Hypothalamus (tissue), 51 donors: Measurements from ENCODE around the gene DMWD.

Experiments
- DNase-seq, 51 donors: peaks; one replicate each; lab custom pipeline; 2025; lab: John Stamatoyannopoulos, UW

The DMWD gene

DNA sequence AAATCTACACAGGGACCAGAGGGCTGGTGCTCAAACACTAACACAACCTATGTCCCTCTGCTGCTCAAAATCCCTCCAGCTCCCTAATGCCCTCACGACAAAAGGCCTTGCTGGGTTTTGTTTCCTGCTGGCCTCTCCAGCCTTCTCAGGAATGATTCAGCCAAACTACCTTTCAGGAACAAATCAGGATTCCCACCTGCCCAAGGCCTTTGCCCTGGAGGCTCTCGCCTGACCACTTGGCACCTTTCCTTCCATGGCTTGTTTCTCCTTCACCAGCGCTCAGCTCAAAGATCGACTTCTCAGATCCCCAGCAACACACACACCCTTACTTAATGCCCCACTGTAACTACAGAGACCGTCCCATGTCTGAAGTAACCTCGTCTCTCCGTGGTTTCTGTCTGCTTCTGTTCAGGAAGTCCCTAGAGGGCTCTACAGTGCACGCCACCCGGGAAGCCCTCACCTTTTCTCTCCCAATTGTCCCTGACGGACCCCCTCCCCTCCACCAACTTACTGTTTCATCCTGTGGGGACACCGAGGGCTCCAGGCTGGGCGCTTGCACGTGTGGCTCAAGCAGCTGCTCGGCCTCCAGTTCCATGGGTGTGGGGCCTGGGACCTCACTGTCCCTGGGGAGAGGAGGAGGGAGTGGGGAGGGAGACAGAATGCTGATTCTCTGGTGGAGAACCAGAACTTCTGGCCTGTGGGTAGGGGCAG, 20.4 kb downstream of the DMWD start:
- DNase-seq: no peak

DNA sequence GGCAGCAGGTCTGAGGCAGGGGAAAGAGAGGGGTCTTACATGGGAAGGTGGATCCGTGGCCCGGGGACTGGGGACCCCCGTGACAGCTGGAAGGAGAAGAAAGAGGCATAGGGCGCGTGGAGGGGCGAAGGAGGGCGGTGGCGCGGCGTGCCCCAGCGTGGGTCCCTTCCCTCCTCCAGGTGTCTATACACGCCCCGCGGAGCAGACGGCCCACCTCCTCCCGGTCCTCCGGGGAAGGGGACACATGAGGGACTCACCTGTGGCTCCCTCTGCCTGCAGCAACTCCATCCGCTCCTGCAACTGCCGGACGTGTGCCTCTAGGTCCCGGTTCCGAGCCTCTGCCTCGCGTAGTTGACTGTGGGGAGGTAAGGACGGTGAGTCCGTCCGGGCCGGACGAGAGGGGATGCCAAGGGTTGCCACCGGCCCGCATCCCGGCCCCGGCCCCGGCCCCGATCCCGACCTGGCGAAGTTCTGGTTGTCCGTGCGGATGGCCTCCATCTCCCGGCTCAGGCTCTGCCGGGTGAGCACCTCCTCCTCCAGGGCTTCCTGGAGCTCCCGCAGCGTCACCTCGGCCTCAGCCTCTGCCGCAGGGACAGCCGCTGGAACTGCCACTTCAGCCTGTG, 21.2 kb downstream of the DMWD start:
- DNase-seq: no peak

DNA sequence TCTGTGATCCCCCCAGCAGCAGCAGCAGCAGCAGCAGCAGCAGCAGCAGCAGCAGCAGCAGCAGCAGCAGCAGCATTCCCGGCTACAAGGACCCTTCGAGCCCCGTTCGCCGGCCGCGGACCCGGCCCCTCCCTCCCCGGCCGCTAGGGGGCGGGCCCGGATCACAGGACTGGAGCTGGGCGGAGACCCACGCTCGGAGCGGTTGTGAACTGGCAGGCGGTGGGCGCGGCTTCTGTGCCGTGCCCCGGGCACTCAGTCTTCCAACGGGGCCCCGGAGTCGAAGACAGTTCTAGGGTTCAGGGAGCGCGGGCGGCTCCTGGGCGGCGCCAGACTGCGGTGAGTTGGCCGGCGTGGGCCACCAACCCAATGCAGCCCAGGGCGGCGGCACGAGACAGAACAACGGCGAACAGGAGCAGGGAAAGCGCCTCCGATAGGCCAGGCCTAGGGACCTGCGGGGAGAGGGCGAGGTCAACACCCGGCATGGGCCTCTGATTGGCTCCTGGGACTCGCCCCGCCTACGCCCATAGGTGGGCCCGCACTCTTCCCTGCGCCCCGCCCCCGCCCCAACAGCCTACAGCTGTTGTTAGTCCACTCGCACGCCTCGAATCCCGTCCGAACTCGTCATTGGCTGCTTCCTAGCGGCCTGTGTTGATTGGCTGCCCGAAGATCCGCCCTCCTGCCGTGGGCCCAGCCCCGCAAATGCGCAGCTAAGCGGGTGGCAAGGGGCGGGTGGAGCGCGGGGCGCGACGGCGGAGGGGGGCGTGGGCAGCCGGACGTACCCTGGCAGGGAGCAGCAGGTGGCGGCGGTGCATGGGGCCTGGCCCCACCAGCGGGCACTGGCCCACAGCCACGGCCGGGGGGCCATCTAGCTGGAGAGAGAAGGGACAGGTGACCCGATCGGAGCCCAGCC, 22.2 kb downstream of the DMWD start:
- DNase-seq: peak; percentile 56 to 95 (median 88)

GRCh38 chr19:45769821-45770191, 22.8 kb downstream of the DMWD start:
- peak in 27 of 51 donors; percentile 39 to 91 (median 66) for DNase-seq

GRCh38 chr19:45768984-45769782, 23.5 kb downstream of the DMWD start, which contains the start of gene SIX5:
Gene SIX5 (minus strand): TSS chr19:45769252. CDS start chr19:45768844, 408 bp downstream.
- DNase-seq: peak; percentile 66 to 98 (median 92)

- DNase-seq: peak in 4 of 51 donors; percentile 35 to 51 (median 43)
Measured at GRCh38 chr19:45768655-45768983, 24.0 kb downstream of the DMWD start.

- peak in 23 of 51 donors; percentile 5 to 69 (median 27) for DNase-seq
Measured at GRCh38 chr19:45767881-45768654, 24.6 kb downstream of the DMWD start.

- DNase-seq: peak in 13 of 51 donors; percentile 10 to 53 (median 19)
Measured at GRCh38 chr19:45767410-45767880, 25.2 kb downstream of the DMWD start.

- peak in 1 of 51 donors; percentile 51 for DNase-seq
Measured at GRCh38 chr19:45766869-45767346, 25.7 kb downstream of the DMWD start.

DNA sequence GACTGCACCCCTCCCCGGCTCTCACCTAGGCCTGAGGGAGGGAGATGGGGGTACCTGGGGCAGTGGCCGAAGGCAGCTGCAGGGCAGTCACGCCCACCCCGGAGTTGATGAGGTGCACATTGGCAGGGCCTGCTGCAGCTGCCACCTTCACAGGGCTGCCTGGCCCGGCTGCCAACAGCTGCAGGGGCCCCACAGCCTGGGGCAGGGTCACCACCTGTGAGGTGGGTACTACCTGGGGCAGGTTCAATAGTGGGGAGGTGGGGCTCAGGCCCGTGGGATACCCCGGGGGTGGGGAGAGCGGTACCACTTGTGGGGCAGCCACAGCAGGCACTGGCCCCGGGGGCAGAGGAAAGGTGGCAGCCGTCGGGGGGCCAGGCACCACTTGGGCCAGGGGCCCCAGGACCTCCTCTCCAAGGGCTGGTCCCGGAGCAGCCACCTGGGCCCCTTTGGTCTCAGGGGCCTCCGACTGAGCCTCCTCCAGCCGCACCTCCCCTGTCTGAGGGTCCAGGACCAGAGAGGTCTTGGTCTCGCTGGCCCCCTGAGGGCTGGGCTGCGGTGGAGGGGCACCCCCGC, 26.3 kb downstream of the DMWD start:
- no peak for DNase-seq

DNA sequence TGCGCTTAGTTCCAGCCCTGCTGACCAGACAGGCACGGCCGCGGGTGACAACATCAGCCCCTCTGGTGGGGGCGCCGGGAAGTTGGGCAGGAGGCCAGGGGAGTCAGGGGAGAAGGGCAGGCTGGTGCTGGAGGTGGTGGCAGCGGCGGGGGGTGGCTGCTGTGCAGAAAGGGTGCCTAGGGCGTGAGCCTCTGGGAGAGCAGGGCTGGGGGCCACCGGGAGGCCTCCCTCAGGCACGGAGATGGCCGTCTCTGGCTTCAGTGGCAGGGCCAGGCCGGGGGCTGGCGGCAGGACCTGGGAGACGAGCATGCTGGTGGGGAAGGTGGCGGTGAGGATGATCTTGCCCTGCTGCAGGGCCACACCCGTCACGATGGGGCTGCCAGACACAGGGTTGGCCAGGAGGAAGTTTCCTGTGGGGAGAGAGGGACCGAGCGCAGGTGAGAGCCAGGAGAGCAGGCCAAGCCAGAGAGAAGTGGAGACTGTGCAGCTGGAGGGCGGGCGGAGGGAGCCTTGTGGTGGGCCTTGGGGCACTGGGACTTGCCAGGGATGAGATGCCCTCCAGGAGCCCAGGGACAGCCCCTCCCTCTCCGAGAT, 26.8 kb downstream of the DMWD start:
- no peak for DNase-seq

GRCh38 chr19:45764945-45765701, 27.5 kb downstream of the DMWD start:
- DNase-seq: no peak

GRCh38 chr19:45764475-45764874, 28.2 kb downstream of the DMWD start:
- no peak for DNase-seq

GRCh38 chr19:45763691-45764294, 28.9 kb downstream of the DMWD start:
- DNase-seq: no peak

DNA sequence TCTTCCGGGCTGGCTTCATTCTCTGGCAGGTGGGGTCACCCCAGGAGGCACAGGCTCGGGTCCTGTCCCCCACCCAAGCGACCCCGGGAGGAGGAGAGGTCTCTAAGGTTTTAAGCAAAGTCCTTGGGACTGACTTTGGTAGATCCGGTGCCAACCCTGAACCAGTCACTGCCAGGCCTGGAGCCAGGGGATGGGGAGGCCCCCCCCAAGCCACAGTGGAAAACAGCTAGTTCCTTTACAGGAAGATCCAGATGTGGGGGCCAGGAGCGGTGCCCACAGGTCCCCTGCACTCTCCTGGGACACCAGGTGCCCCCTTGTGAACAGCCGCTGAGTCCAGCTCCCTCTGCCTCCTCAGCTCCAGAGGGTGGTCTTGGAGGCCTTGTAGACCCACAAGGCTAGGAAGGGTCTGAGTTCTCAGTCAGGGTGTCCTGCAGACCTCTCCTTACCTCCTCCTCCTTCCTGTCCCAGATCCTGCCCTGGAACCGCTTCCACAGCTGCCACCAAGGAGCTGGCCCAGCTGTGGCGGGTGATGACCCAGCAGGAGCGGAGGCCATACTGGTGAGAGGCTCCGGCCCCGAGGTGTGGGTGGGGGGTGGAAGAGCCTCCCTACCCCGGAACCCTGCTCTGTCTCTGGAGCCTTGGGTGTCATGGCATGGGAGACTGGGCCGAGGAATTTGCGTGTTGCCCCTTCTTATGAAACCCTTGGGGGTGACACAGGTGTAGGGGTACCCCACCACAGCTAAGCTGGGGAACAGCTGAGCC, 29.6 kb downstream of the DMWD start:
- no peak for DNase-seq

- DNase-seq: no peak
Measured at GRCh38 chr19:45761714-45762113, 30.9 kb downstream of the DMWD start.

DNA sequence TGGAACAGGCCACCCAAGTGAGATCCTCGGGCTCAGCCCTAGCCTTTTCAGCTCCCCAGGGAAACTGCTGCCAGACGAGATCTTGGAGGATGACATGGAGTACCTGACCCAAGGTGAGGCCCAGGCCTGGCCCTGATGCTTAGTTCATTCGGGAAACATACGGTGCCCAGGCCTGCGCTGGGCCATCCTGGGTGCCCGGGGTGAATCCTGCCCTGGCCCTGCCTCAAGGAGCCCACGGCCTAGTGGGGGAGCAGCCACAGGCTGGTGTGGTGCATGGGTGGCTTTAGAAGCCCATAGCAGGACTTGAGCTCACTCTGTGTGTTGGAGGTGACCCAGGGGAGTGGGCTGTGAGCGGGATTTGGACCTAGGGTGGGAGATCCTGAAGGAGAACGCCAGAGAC, 33.7 kb downstream of the DMWD start:
- DNase-seq: no peak
